DND-41 (cell line): ENCODE results near the gene POR.

ENCODE experiments used
- CTCF ChIP-seq: IDR thresholded peaks from 2 replicates; pipeline ENCODE4 v1.5.1; 2012; ENCODE audit warnings: borderline replicate concordance, low read length, moderate library complexity, mild to moderate bottlenecking; ENCODE audit not compliant: poor library complexity, severe bottlenecking; ENCODE audit errors: extremely low read depth
- EZH2 ChIP-seq: IDR thresholded peaks from 3 replicates; pipeline ENCODE4 v1.6.1; 2012; ENCODE audit warnings: borderline replicate concordance, low read depth, mild to moderate bottlenecking, moderate library complexity, low read length, inconsistent platforms; ENCODE audit not compliant: severe bottlenecking

- TF ChIP-seq CTCF (no peak), EZH2 (no peak)
Observed at GRCh38 chr7:75995052-75995471, 80.1 kb downstream of the POR start.
